Neural cell (in vitro differentiated cells): Measurements from ENCODE around the gene C14orf180. TPM values are rescaled to one million over a fixed set of nuclear protein-coding genes. Genes with fewer than 3 reads are reported as not detected.

Experiments used
- H2AFZ ChIP-seq: fragments of 200-600, 300-800 bp; sonication (generic), shearing (Covaris generic); 2 replicates; pipeline ENCODE4 v1.6.0; 2014; ENCODE audit warnings: low read depth, mild to moderate bottlenecking, antibody characterized with exemption, low read length, moderate library complexity
- H3F3A ChIP-seq: fragments of 200-600 bp; shearing (Covaris generic); 2 replicates; pipeline ENCODE4 v1.6.1; 2016; ENCODE audit warnings: mild to moderate bottlenecking, moderate library complexity, mixed read lengths, antibody characterized with exemption, low read length; ENCODE audit not compliant: insufficient read depth, poor library complexity, severe bottlenecking
- H3K27ac ChIP-seq: fragments of 200-600, 300-800 bp; sonication (generic), shearing (Covaris generic); 2 replicates; pipeline ENCODE4 v1.5.1; 2014; ENCODE audit warnings: mild to moderate bottlenecking, low read length, moderate library complexity
- H3K27me3 ChIP-seq: fragments of 300-800, 200-600 bp; sonication (generic), shearing (Covaris generic); 2 replicates; pipeline ENCODE4 v1.6.0; 2014; ENCODE audit warnings: mild to moderate bottlenecking, low read depth, low read length, moderate library complexity; ENCODE audit not compliant: insufficient read depth
- H3K36me3 ChIP-seq: fragments of 300-800, 200-600 bp; sonication (generic), shearing (Covaris generic); 2 replicates; pipeline ENCODE4 v1.5.1; 2014; ENCODE audit warnings: mild to moderate bottlenecking, antibody characterized with exemption, low read length, moderate library complexity; ENCODE audit not compliant: insufficient read depth
- H3K4me2 ChIP-seq: fragments of 300-800, 200-600 bp; sonication (generic), shearing (Covaris generic); 2 replicates; pipeline ENCODE4 v1.6.0; 2014; ENCODE audit warnings: mild to moderate bottlenecking, low read length
- H3K4me3 ChIP-seq: fragments of 300-800, 200-600 bp; sonication (generic), shearing (Covaris generic); 2 replicates; pipeline ENCODE4 v1.5.1; 2014; ENCODE audit warnings: mild to moderate bottlenecking, low read length, moderate library complexity
- H3K79me2 ChIP-seq: fragments of 200-600 bp; shearing (Covaris generic); replicated peaks from 2 replicates; pipeline ENCODE4 v1.6.0; 2014; ENCODE audit warnings: mild to moderate bottlenecking, low read length, moderate library complexity; ENCODE audit not compliant: insufficient read depth
- H3K9ac ChIP-seq: fragments of 300-800, 200-600 bp; sonication (generic), shearing (Covaris generic); 2 replicates; pipeline ENCODE4 v1.6.1; 2016; ENCODE audit warnings: mild to moderate bottlenecking, low read length, mixed read lengths
- H3K9me2 ChIP-seq: fragments of 200-600 bp; shearing (Covaris generic); 2 replicates; pipeline ENCODE4 v1.6.1; 2016; ENCODE audit warnings: mild to moderate bottlenecking, low read length, mixed read lengths; ENCODE audit not compliant: insufficient read depth
- H3K9me3 ChIP-seq: fragments of 200-600, 300-800 bp; sonication (generic), shearing (Covaris generic); 2 replicates; pipeline ENCODE4 v1.6.1; 2016; ENCODE audit warnings: mild to moderate bottlenecking, mixed run types, low read length, moderate library complexity, mixed read lengths
- H4K20me1 ChIP-seq: fragments of 200-600 bp; shearing (Covaris generic); 2 replicates; pipeline ENCODE4 v1.6.1; 2016; ENCODE audit warnings: mild to moderate bottlenecking, mixed run types; ENCODE audit not compliant: insufficient read depth
- EP300 ChIP-seq: fragments of 450-650 bp; conservative IDR thresholded peaks from 2 replicates; pipeline ENCODE4 v1.6.1; 2014; ENCODE audit warnings: antibody characterized with exemption, mild to moderate bottlenecking, moderate library complexity; ENCODE audit not compliant: poor library complexity, severe bottlenecking
- EZH2 ChIP-seq: fragments of 200-600, 300-800 bp; shearing (Covaris generic), sonication (generic); IDR thresholded peaks from 2 replicates; pipeline ENCODE4 v1.6.1; 2014; ENCODE audit warnings: antibody characterized with exemption, low read length, borderline replicate concordance, mild to moderate bottlenecking; ENCODE audit not compliant: insufficient read depth, poor library complexity, severe bottlenecking
- MXI1 ChIP-seq: fragments of 450-650 bp; conservative IDR thresholded peaks from 2 replicates; pipeline ENCODE4 v1.6.1; 2014; ENCODE audit warnings: antibody characterized with exemption, mild to moderate bottlenecking; ENCODE audit not compliant: poor library complexity, severe bottlenecking
- POLR2AphosphoS5 ChIP-seq: IDR thresholded peaks from 2 replicates; pipeline ENCODE4 v1.6.1; 2012
- RAD21 ChIP-seq: fragments of 450-650 bp; conservative IDR thresholded peaks from 2 replicates; pipeline ENCODE4 v1.6.1; 2014; ENCODE audit warnings: antibody characterized with exemption, mild to moderate bottlenecking, moderate library complexity
- SMC3 ChIP-seq: fragments of 450-650 bp; conservative IDR thresholded peaks from 2 replicates; pipeline ENCODE4 v1.6.1; 2014; ENCODE audit warnings: antibody characterized with exemption, mild to moderate bottlenecking, moderate library complexity; ENCODE audit not compliant: poor library complexity
- TAF1 ChIP-seq: IDR thresholded peaks from 2 replicates; pipeline ENCODE4 v1.6.1; 2012; ENCODE audit warnings: low read depth
- polyA plus RNA-seq: library from polyadenylated mRNA; depleted of rRNA; stranded (reverse); fragments of >200 nt; gene quantifications from 2 replicates; pipeline ENCODE4 v1.2.3, GENCODE V29; 2014
- TF ChIP-seq, protein P1 (sequence below): IDR thresholded peaks from 2 replicates; pipeline ENCODE4 v1.6.1; 2012; ENCODE audit warnings: borderline replicate concordance
- TF ChIP-seq, protein P2 (sequence below): fragments of 450-650 bp; IDR thresholded peaks from 2 replicates; pipeline ENCODE4 v1.5.1; 2014; ENCODE audit warnings: antibody characterized with exemption, mild to moderate bottlenecking, moderate library complexity; ENCODE audit not compliant: poor library complexity, severe bottlenecking

Gene C14orf180
- polyA plus RNA-seq, 1 donor from 2014 or later = not detected

DNA sequence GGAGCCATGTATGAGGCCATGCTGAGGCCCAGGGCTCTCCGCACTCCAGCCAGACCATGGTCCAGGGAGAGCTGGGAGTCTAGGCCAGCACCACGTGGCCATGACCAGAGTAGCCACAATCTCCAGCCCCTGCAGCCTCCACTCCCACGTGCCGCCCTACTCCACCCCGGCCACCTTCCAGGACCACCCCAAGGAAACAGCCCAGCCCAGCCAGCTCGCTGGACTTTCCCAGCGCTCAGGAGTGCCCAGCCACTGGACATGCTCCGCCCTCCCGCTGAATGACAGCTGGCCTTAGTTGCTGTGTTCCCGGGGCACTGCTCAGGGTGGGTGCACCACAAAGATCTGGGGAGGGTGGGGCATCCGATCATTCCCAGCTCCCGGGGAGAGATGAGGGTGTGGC is 2.1 kb upstream of the C14orf180 start:
- H3K27me3 ChIP-seq = no peaks in the 10 kb centered on the region
- no peak overlapping the region for H2AFZ ChIP-seq
- H3K9me2 ChIP-seq = no peaks in the 10 kb centered on the region
- H4K20me1 ChIP-seq = no peaks in the 10 kb centered on the region
- H3K79me2 ChIP-seq = no peaks in the 10 kb centered on the region
- no peaks in the 10 kb centered on the region for H3K9me3 ChIP-seq
- H3K4me2 ChIP-seq = no peak overlapping the region
- no peak overlapping the region for H3K9ac ChIP-seq
- TF ChIP-seq MXI1 (no peak), SMC3 (no peak), EZH2 (no peak)
- H3K36me3 ChIP-seq = no peaks in the 10 kb centered on the region
- no peaks in the 10 kb centered on the region for H3F3A ChIP-seq
- H3K27ac ChIP-seq = no peak overlapping the region
- no peak overlapping the region for H3K4me3 ChIP-seq

DNA sequence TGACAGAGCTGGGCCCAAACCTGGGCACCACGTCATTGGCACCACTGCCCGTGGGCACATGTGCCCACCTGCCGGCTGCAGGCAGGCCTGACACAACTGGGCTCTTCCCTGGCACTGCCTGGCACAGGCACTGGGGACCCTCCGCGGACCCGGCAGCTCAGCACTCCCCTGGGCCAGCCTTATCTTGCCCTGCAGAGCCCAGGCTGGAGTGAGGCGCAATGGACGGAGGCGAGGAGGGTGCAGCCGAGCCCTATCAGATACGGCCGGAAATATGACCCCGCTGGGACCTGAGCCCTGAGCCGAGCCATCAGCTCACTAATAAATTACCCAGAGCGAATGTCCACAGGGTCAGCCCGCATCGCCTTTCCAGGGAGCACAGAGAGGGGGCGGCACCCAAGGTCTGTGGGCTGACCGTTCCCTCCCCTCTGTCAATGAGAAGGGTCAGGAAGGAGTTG is 1.7 kb upstream of the C14orf180 start:
- H3K27me3 ChIP-seq = no peaks in the 10 kb centered on the region
- no peak overlapping the region for H3K27ac ChIP-seq
- H3K9me2 ChIP-seq = no peaks in the 10 kb centered on the region
- no peak for TF ChIP-seq SMC3
- no peak for TF ChIP-seq MXI1
- no peak for TF ChIP-seq RAD21
- no peak for TF ChIP-seq TAF1
- no peak for TF ChIP-seq POLR2AphosphoS5
- TF ChIP-seq EP300 = no peak
- TF ChIP-seq, protein P1, sequence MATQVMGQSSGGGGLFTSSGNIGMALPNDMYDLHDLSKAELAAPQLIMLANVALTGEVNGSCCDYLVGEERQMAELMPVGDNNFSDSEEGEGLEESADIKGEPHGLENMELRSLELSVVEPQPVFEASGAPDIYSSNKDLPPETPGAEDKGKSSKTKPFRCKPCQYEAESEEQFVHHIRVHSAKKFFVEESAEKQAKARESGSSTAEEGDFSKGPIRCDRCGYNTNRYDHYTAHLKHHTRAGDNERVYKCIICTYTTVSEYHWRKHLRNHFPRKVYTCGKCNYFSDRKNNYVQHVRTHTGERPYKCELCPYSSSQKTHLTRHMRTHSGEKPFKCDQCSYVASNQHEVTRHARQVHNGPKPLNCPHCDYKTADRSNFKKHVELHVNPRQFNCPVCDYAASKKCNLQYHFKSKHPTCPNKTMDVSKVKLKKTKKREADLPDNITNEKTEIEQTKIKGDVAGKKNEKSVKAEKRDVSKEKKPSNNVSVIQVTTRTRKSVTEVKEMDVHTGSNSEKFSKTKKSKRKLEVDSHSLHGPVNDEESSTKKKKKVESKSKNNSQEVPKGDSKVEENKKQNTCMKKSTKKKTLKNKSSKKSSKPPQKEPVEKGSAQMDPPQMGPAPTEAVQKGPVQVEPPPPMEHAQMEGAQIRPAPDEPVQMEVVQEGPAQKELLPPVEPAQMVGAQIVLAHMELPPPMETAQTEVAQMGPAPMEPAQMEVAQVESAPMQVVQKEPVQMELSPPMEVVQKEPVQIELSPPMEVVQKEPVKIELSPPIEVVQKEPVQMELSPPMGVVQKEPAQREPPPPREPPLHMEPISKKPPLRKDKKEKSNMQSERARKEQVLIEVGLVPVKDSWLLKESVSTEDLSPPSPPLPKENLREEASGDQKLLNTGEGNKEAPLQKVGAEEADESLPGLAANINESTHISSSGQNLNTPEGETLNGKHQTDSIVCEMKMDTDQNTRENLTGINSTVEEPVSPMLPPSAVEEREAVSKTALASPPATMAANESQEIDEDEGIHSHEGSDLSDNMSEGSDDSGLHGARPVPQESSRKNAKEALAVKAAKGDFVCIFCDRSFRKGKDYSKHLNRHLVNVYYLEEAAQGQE = no peak
- no peak for TF ChIP-seq EZH2
- TF ChIP-seq, protein P2, sequence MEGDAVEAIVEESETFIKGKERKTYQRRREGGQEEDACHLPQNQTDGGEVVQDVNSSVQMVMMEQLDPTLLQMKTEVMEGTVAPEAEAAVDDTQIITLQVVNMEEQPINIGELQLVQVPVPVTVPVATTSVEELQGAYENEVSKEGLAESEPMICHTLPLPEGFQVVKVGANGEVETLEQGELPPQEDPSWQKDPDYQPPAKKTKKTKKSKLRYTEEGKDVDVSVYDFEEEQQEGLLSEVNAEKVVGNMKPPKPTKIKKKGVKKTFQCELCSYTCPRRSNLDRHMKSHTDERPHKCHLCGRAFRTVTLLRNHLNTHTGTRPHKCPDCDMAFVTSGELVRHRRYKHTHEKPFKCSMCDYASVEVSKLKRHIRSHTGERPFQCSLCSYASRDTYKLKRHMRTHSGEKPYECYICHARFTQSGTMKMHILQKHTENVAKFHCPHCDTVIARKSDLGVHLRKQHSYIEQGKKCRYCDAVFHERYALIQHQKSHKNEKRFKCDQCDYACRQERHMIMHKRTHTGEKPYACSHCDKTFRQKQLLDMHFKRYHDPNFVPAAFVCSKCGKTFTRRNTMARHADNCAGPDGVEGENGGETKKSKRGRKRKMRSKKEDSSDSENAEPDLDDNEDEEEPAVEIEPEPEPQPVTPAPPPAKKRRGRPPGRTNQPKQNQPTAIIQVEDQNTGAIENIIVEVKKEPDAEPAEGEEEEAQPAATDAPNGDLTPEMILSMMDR = no peak
- H3F3A ChIP-seq = no peaks in the 10 kb centered on the region
- no peak overlapping the region for H3K4me2 ChIP-seq
- no peak overlapping the region for H2AFZ ChIP-seq
- H4K20me1 ChIP-seq = no peaks in the 10 kb centered on the region
- no peak overlapping the region for H3K9ac ChIP-seq
- H3K36me3 ChIP-seq = no peaks in the 10 kb centered on the region
- H3K4me3 ChIP-seq = no peak overlapping the region
- H3K79me2 ChIP-seq = no peaks in the 10 kb centered on the region
- H3K9me3 ChIP-seq = no peaks in the 10 kb centered on the region
